Medulla oblongata (tissue), 1 donor: ENCODE data around the gene EPHB1.

Experiments used
- DNase-seq: peaks from one replicate; pipeline ENCODE4 v3.0.0-alpha.2; 2015; ENCODE audit errors: extremely low spot score

The EPHB1 gene

DNA sequence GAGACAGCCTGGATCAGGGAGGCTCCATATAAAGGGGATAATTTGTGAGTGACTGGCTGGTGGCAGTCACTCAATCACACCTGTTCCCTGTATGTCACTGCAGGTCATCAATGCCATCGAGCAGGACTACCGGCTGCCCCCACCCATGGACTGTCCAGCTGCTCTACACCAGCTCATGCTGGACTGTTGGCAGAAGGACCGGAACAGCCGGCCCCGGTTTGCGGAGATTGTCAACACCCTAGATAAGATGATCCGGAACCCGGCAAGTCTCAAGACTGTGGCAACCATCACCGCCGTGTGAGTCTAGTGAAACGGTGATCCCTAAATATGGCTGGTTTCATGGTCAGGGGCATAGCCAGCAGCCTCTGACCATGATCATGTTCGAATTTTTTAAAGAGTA is 453.2 kb downstream of the EPHB1 start:
- no peak for DNase-seq

DNA sequence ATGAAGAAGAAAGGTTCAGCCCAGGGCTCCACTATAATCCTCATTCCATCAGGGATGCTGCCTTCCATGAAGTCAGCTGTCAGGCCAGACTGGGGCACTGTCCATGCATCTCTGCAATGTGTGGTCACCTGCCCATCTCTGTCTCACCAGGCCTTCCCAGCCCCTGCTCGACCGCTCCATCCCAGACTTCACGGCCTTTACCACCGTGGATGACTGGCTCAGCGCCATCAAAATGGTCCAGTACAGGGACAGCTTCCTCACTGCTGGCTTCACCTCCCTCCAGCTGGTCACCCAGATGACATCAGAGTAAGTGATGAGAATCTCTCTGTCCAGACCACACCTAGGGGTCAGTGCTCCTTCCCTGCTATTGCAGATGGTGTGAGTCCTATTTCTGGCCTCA is 454.1 kb downstream of the EPHB1 start:
- no peak for DNase-seq

DNA sequence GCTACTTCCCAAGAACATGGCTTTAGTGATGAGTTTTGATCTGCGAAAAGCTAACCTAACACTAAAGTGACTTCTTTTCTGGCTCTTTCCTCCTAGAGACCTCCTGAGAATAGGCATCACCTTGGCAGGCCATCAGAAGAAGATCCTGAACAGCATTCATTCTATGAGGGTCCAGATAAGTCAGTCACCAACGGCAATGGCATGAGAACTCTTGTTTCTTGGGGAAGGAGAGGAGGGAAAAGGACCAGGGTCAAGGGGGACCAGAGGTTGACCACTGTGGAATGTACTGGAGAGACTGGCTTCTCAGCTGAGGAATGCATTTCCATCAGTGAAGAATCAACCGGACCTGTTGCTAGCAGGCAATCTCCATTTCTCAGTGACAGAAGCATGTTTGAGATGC is 463.9 kb downstream of the EPHB1 start:
- no peak for DNase-seq

DNA sequence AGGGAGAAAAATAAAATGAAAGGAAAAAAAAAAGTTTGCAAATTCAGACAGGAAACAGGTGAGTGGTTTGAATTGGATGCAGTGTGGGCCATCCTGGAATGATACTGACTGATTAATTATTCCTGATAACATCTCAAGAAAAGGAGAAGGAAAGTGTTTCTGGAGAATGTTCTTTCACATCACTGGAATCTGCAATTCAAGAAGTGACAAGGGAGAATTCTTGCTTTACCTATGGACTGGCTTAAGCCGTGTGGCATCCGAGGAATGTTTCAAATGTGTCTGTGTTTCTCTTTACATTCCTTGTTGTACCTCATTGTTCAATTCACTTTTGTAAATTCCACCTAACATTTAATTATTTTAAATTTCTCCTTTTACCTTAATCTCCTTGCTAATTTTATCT is 465.0 kb downstream of the EPHB1 start:
- DNase-seq, result no peak

DNA sequence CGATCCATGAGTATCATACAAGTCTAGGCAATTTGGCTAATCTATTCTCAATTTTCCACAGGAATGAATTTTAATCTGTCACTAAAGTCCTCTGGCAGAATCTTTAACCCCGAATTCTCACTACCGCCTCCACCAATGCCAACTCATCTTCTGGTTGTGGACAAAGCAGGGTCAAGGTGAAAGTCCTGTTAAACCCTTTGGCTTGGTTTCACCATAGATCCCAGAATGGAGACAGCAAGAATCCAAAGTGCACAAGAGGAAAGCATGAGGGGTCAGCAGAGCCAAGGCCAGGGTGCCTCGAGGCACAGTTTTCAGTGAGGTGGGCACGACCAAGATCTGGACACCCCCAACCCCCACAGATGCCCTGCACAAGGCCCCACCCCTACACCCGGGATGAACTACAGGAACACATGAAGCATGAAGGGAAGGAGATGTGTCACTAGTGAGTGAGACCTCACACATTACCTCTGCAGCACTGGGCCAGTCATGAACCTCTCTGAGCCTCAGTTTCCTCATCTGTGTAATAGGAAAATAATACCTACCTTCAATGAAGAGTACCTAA is 466.2 kb downstream of the EPHB1 start:
- no peak for DNase-seq

DNA sequence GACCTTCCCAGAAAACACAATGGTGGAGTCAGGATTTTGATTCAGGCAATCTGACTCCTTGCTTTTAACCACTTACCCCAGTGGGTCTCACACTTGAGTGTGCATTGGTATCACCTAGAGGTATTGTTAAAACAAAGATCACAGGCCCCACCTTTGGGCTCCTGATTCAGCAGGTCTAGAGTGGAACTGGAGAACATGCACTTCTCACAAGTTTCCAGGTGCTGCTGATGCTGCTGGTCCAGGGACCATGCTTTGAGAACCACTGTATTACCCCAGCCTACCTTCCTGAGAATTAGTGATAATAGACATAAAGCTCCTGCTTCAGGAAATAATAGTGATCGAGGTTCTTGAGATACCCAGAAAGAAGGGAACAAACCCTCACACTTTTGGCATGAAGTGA is 466.9 kb downstream of the EPHB1 start:
- DNase-seq, result no peak

DNA sequence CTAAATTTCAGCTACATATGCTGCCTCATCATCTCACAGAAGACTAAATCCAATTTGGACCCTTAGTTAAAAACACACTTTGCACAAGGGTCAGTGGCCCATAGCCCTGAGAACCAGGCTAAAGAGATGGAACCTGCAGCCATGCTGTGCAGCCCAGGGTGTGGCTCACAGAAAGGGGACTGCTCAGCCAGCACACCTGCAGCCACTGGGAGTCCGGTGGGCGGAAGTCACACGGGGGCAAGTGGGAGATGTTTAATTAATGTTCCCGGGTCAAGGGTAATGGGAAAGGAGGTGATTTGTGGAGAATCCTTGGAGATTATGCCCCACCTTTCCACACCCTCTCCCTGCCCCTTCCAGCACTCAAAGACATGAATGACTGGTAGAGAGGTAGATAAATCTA is 467.4 kb downstream of the EPHB1 start:
- DNase-seq, result no peak

DNA sequence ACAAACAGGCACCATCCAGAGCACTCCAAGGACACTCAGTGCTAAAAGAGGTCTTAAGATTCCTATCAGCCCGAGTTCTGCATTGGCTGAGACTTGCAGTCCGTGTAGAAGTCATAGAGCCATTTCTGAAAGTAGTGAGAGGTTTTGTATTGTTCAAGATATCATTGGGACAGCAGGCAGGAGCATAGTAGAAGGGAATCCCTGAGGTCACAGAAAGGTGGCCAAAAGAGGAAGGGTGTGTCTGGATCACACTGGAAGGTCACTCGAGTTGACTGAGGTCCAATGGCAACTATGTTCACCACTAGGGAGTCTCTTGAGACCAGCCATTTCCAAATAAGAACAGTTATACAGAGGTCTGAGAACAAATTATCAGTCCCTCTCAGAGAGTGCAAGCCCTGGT is 468.3 kb downstream of the EPHB1 start:
- no peak for DNase-seq

DNA sequence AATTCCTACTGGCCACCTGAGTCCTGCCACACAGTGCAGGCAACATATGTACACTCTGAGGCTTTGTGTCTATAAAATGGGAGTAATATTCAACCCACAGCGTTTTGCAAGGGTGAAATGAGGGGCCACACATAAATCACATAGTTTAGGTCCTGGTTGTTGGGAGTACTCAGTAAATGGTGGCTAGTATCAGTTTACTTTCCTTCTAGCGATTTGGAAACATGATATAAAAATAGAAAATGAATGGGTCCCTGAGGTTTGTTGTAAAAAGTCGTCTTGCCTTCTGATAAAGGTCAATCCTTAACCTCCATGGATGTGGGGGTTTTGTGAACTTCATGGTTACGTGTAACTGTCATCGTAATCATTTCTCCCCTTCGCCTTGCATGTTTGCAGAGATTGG is 472.4 kb downstream of the EPHB1 start:
- DNase-seq, result no peak

DNA sequence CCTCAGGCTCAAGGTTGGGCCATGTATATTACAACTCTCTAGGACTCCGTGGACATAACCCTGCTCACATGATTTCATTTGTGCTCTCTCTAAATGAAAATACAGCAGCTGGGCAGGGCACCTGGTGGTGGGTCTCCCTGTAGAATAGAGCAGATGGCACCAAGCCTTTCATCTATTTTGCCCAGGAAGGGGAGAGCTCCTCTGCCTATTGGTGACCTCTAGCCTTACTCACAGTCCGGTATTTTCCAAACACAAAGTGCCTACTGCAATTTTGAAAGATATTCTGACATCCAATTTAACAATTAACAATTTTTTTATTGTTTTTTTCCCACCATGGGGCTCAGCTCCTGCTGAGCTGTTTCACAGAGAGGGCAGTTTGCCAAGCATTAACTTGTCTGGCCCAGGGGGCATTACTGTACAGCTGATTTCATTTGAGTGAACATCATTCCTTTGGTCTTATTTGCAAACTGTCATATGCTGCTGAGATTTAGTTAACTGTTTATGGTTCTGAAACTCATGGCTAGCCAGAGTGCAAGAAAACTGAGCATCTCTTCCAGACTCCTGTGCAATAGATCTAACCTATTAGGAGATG is 474.0 kb downstream of the EPHB1 start:
- DNase-seq, result no peak

DNA sequence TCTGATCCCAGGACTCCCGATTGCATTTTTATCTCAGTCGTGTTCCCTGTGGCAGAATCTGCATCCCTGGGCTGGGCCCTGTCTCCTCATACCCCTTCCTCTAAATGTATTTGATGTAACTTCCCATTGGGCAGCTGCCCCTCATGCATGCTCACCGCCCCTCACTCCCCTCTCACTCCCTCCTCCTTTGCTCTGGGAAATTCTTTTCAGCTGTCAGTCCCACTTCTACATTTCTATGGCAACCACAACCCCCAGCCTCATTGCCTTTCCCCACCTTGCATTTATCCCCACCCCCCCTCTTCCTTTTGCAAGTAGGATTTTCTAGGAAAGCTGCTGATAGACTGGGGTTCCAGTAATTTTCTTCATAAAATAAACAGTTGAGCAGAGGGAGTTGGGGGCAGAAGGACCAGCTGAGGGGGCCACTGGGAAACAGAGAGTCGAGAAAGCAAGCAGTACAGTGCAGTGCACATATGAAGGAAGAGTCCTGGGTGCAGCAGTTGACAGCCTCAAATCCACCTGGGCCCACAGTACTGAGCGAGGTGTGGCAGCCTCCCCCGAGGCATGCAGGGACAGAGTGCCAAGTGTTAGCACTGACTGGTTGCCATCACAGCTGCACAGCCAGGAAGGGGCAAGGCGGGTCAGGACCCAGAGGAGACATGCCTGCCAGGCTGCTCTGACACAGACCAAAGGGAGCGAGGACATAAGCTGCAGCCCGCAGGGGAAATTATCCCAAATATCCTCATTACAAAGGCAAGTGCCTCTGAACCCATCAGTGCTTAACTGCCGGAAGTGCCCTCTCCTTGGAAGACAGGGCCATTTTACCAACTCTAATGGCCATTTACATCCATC is 476.3 kb downstream of the EPHB1 start:
- no peak for DNase-seq

DNA sequence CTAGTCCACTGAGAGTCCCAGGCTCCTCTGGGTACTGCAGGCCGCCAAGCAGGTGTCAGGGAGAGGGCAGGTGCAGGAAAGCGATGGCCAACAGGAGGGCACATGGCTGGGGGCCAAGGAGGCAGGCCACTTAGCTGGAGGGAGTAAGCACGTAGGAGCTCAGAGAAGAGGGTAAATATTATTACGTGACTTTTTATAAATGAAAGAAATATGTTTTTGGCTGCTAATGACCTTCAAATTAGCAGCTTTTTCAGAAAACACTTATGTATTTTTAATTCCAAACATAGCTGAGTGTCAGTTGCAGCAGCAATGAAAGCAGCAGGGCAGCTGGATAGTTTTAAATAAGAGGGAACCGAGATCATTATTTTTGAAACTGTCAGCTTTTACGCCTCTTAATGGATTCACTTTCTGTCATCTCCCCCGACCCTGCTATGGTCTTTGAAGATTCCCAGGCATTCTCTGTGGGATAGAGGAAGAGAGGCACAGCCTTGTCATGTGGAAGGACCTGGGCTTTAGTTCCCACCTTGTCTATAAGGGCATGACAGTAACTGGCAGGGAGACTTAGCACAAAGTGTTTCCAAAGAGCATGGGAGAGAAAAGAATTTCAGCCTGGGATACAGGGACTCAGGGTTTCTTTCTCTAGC is 477.1 kb downstream of the EPHB1 start:
- DNase-seq, result no peak

DNA sequence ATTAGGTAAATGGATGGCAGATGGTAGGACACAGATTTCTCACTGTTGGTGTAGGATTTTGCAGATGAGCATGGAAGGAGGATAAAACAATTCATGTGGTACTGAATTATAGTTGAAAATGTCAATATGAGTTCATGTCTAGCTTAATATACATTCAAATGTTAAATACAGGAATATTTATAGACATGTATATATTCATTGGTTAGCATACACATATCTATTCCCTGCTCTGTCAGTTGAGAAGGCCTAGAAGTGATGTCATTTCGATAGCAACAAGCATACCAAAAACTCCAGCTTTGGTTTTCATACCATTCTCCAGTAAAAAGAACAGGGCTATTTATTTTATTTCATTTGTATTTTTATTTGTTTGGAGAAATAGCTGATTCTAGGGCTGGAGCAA is 497.1 kb downstream of the EPHB1 start:
- no peak for DNase-seq

DNA sequence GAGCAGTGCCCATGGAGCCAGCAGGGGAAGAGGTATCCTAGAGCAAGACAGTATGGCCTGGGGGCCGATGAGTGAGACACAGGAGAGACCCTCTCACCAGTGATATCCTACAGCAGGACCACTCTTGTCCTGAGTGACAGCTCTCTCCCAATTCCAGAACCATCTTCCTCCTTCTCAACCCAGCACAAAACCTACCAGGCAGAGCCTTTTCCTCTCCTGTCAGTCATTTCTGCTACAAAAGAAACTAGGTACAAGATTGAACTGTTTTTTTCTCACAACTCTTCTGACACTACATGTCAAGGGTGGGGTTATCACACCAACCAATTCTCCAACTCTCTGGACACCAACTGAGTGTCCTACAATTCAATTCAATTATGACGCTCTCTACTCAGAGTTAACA is 506.6 kb downstream of the EPHB1 start:
- no peak for DNase-seq

DNA sequence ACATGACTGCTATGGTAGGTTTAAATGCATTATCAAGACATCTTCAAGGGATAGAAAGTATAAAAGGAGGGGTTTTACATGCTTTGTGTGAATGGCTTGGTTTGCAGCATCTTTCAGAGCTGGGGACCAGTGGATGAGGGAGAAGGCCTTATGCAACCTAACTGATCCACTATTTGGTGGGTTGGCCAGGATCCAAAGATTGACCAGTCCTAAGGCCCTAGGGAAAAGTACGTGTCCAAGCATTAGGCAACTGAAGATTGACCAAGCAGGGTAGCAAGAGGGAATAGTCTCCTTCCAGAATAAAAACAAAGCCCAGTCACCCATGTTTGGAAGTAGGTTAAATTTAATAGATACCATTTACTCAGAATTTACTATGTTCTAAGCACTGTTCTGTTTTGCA is 509.3 kb downstream of the EPHB1 start:
- no peak for DNase-seq
